Mononuclear cell (primary cell): Measurements from ENCODE around the gene CTNND2. TPM values are rescaled to one million over a fixed set of nuclear protein-coding genes. Genes with fewer than 3 reads are reported as not detected.

Experiments
- H3K27me3 ChIP-seq: 2 replicates; pipeline ENCODE4 v1.6.0; 2011; ENCODE audit warnings: low read length, control low read depth; ENCODE audit not compliant: insufficient read depth
- H3K4me1 ChIP-seq: 2 replicates; pipeline ENCODE4 v1.5.1; 2011; ENCODE audit warnings: mild to moderate bottlenecking, low read length, control low read depth; ENCODE audit not compliant: insufficient read depth
- H3K4me3 ChIP-seq: 2 replicates; pipeline ENCODE4 v1.5.1; 2011; ENCODE audit warnings: mild to moderate bottlenecking, low read length, moderate library complexity
- H3K9me3 ChIP-seq: 2 replicates; pipeline ENCODE4 v1.5.1; 2011; ENCODE audit warnings: low read depth, mild to moderate bottlenecking, control low read depth, low read length
- total RNA-seq: library from RNA; depleted of rRNA; stranded (reverse); fragments of >200 nt; gene quantifications from one replicate; pipeline ENCODE4 v1.2.3, GENCODE V29; 2012

CTNND2 gene
- total RNA-seq, 1 donor = not detected

GRCh38 chr5:11692636-11693035, 211.6 kb downstream of the CTNND2 start:
- H3K4me3 ChIP-seq = no peak overlapping the region
- H3K9me3 ChIP-seq = no peaks in the 10 kb centered on the region
- H3K27me3 ChIP-seq = no peaks in the 10 kb centered on the region
- H3K4me1 ChIP-seq = no peaks in the 10 kb centered on the region

GRCh38 chr5:11687498-11687897, 216.7 kb downstream of the CTNND2 start:
- no peak overlapping the region for H3K4me3 ChIP-seq
- no peaks in the 10 kb centered on the region for H3K27me3 ChIP-seq
- no peaks in the 10 kb centered on the region for H3K4me1 ChIP-seq
- H3K9me3 ChIP-seq = no peaks in the 10 kb centered on the region

DNA sequence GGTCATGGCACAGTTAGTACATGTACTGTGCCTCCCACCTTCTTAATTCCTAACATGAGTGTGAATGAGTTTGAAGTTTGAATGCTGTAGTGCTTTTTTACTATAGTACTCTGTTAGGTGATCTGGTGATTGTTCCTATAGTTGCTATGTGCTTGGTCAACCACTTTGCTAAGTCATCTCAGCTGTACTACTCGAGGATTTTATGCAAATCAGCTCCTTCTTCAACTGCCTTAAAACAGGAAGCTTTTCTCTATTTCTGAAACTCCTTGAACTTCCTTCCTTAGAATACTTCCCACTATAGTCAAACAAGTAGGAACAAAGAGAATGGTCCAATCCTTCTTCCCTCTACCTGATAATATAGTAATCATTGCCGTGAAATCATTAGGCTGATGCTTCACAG, 219.6 kb downstream of the CTNND2 start:
- Histone ChIP-seq H3K4me1 (no peaks in the 10 kb centered on the region), H3K27me3 (no peaks in the 10 kb centered on the region), H3K4me3 (no peak overlapping the region), H3K9me3 (no peaks in the 10 kb centered on the region)

GRCh38 chr5:11683666-11684065, 220.6 kb downstream of the CTNND2 start:
- no peaks in the 10 kb centered on the region for H3K27me3 ChIP-seq
- H3K4me3 ChIP-seq = no peak overlapping the region
- H3K9me3 ChIP-seq = no peaks in the 10 kb centered on the region
- no peaks in the 10 kb centered on the region for H3K4me1 ChIP-seq

DNA sequence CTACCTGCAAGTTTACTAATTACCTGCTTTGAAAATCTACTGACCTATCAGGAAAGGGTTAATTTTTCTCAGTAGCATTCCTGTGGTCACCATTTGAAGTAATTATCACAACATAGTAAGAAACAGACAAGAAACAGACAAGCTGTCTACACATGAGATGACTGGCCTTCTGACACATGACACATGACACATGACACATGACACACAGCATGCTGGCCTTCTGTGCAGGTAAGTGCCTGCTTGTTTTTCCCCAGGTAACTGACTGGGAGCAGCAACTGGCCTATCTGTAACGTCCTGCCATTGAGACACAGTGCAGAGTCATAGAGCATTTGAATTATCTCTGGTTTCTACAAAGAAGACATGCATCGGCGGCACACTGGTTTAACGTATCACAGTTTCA, 222.4 kb downstream of the CTNND2 start:
- no peaks in the 10 kb centered on the region for H3K9me3 ChIP-seq
- no peaks in the 10 kb centered on the region for H3K4me1 ChIP-seq
- H3K27me3 ChIP-seq = no peaks in the 10 kb centered on the region
- H3K4me3 ChIP-seq = no peak overlapping the region

DNA sequence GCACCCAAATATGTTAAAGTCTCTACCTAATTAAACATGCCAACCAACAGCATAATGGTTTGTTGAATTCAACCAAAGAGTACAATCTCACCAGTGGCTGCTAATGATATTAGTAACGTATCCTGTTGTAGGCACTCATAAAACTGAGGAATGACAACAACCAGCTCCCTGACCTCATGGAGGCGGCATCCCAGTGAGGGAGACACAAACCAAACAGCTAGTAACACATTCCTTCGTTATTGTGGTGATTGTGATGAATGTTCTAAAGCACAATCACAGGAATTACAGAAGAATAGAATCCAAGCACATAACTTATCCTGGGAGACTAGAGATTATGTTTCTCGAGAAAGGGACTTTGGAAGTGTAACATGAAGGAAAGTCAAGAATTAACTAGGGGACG, 224.6 kb downstream of the CTNND2 start:
- Histone ChIP-seq H3K4me3 (no peak overlapping the region), H3K27me3 (no peaks in the 10 kb centered on the region), H3K9me3 (no peaks in the 10 kb centered on the region), H3K4me1 (no peaks in the 10 kb centered on the region)

GRCh38 chr5:11675184-11675583, 229.1 kb downstream of the CTNND2 start:
- H3K4me1 ChIP-seq = no peaks in the 10 kb centered on the region
- no peak overlapping the region for H3K4me3 ChIP-seq
- no peaks in the 10 kb centered on the region for H3K27me3 ChIP-seq
- H3K9me3 ChIP-seq = no peaks in the 10 kb centered on the region

GRCh38 chr5:11672385-11673085, 231.7 kb downstream of the CTNND2 start:
- Histone ChIP-seq H3K27me3 (no peaks in the 10 kb centered on the region), H3K9me3 (no peaks in the 10 kb centered on the region), H3K4me1 (no peaks in the 10 kb centered on the region), H3K4me3 (no peak overlapping the region)

DNA sequence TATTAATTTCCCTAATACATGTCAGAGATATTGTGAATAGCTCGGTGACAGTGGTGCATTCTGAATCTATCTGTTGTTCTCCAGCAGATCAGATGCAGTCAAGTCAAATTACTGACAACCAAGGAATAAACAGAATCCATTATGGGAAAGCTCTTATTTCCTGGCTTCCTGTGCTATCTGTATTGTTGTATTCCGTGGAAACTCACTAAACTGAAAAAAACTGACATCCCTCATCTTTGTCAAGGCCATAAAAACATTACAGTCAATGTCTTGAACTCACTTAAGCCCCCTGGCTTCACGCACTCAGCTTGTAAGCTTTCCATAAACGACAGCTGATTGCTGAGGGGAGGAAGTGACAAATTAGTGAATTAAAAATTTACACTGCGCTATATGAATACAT, 245.9 kb downstream of the CTNND2 start:
- Histone ChIP-seq H3K4me3 (no peak overlapping the region), H3K4me1 (no peaks in the 10 kb centered on the region), H3K9me3 (no peaks in the 10 kb centered on the region), H3K27me3 (no peaks in the 10 kb centered on the region)

DNA sequence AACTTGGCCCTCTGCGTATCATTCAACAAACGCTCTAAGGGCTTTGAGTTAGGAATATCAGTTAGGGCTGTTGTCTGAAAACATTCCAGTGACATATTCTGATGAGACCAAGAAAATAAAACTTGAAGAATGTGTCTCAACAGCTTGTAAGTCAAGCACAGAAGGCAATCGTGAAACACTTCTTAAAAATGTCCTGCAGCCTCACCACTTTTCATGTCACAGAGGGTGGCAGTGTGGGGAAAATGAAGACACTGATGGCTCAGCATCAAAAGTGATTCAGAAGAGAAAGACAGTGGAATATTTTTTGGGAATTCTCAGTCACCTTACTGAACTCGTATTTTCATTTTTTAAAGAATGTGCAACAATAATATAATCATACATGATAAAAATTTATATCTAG, 247.3 kb downstream of the CTNND2 start:
- Histone ChIP-seq H3K9me3 (no peaks in the 10 kb centered on the region), H3K27me3 (no peaks in the 10 kb centered on the region), H3K4me3 (no peak overlapping the region), H3K4me1 (no peaks in the 10 kb centered on the region)

GRCh38 chr5:11655681-11656080, 248.6 kb downstream of the CTNND2 start:
- H3K9me3 ChIP-seq = no peaks in the 10 kb centered on the region
- no peaks in the 10 kb centered on the region for H3K27me3 ChIP-seq
- H3K4me3 ChIP-seq = no peak overlapping the region
- no peaks in the 10 kb centered on the region for H3K4me1 ChIP-seq

DNA sequence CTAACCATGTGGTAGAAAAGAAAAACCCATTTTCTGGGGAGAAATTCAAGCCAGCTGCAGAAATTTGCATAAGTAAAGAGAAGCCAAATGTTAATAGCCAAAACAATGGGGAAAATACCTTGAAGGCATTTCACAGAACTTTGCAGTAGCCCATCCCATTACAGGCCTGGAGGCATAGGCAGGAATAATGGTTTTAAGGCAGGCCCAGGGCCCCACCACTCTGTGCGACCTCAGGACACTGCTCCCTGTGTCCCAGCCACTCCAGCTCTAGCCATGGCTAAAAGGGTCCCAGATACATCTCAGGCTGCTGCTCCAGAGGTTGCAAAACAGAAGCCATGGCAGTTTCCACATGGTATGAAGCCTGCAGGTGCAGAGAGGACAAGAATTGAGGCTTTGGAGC, 253.3 kb downstream of the CTNND2 start:
- H3K9me3 ChIP-seq = no peaks in the 10 kb centered on the region
- H3K4me1 ChIP-seq = no peaks in the 10 kb centered on the region
- H3K4me3 ChIP-seq = no peak overlapping the region
- no peaks in the 10 kb centered on the region for H3K27me3 ChIP-seq

DNA sequence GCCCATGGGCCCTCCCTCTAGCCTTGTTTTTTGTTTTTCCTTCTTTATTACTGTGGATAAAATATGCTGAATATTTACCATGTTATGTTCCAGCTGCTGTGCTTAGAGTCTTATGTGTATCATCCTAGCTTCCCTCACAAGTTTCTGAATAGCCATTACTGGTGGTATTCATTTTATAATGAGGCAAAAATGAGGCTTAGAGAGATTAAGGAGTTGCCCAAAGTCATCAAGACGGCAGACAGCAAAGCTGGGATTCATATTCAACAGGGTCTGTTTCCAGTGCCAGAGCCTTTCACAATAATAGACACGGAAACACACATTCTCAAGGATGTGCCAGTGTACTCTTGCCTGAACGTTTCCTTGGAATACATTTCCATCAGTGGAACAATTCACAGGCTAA, 258.1 kb downstream of the CTNND2 start:
- Histone ChIP-seq H3K9me3 (no peaks in the 10 kb centered on the region), H3K4me1 (no peaks in the 10 kb centered on the region), H3K4me3 (no peak overlapping the region), H3K27me3 (no peaks in the 10 kb centered on the region)

- no peaks in the 10 kb centered on the region for H3K4me1 ChIP-seq
- no peaks in the 10 kb centered on the region for H3K9me3 ChIP-seq
- no peak overlapping the region for H3K4me3 ChIP-seq
- H3K27me3 ChIP-seq = no peaks in the 10 kb centered on the region
Observed at GRCh38 chr5:11642438-11642837, 261.8 kb downstream of the CTNND2 start.

DNA sequence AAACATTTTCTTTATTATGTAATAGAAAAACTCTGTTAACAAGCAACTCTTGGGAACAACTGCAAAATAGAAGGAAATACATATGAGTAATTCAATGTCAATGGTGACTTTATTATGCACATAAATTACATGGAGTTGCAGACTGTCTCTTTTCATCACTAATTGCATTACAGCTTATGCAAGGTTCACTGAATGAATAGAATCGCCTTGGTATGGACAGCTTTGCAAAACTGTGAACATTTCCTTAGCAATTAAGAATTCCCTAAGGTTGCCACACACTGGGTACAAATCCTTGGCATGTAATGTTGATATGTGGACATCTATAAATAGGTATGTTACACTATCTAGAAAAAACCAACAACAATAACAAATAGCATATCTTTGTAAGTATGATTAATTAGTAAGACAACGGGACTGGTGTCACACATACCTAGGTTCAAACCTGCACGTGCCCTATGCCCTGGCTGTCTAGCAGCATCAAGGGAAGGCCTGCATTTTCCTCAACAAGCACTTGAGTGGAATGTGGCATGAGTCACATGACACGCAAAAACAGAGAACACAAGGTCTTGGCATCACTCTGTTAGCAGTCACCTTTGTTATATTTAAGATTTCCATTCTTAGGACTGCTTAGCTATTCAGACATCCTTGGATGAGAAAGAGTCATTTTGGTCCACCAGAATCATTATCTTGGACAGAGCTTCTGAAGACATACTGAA, 263.9 kb downstream of the CTNND2 start:
- no peaks in the 10 kb centered on the region for H3K4me1 ChIP-seq
- H3K27me3 ChIP-seq = no peaks in the 10 kb centered on the region
- no peaks in the 10 kb centered on the region for H3K9me3 ChIP-seq
- H3K4me3 ChIP-seq = no peak overlapping the region

DNA sequence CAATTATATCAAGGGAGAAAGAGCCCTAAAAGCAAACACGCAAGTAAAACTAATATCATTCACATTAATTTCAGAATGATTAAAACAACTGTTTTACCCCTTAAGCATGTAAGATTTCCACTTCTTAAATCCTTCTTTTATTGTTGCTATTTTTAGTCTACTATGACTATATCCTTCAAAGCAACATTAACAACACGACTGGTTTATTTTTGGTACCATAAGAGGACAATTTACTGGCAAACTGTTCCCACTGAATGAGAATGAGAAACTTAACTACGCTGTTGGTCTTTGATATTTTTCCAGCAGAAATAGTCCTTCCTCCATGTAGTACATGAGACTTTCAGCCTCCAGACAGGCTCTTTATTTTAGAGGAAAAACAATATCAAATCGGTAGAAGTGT, 281.5 kb downstream of the CTNND2 start:
- Histone ChIP-seq H3K9me3 (no peaks in the 10 kb centered on the region), H3K4me3 (no peak overlapping the region), H3K27me3 (no peaks in the 10 kb centered on the region), H3K4me1 (no peaks in the 10 kb centered on the region)
